IPS-NIHi7 (cell line): ENCODE results near the gene HDAC3.
A peak's percentile ranks its signal among the peaks of the same experiment; 100 is the strongest.

ENCODE experiments used
- DNase-seq: peaks from one replicate; pipeline ENCODE4 v3.0.0; 2012; ENCODE audit warnings: mixed read lengths; ENCODE audit errors: extremely low spot score

HDAC3 gene

DNA sequence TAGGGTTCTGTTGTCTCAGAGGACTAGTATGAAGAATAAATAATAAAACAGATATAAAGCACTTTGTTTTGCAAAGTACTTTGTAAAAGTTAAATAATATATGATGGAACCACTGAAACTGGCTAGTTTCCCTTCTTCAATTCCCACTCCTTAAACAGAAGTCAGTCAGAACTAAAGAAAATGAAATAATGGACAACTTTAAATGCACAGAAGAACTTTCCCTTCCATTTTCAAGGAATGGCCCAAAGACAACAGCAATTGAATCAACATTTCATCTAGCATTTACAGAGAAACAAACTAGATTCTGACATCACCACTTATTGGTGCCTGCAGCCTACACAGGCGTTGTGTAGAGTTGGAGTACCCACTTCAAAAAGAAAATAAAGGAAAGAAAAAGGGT lies 34.0 kb downstream of the HDAC3 start:
- no peak for DNase-seq

DNA sequence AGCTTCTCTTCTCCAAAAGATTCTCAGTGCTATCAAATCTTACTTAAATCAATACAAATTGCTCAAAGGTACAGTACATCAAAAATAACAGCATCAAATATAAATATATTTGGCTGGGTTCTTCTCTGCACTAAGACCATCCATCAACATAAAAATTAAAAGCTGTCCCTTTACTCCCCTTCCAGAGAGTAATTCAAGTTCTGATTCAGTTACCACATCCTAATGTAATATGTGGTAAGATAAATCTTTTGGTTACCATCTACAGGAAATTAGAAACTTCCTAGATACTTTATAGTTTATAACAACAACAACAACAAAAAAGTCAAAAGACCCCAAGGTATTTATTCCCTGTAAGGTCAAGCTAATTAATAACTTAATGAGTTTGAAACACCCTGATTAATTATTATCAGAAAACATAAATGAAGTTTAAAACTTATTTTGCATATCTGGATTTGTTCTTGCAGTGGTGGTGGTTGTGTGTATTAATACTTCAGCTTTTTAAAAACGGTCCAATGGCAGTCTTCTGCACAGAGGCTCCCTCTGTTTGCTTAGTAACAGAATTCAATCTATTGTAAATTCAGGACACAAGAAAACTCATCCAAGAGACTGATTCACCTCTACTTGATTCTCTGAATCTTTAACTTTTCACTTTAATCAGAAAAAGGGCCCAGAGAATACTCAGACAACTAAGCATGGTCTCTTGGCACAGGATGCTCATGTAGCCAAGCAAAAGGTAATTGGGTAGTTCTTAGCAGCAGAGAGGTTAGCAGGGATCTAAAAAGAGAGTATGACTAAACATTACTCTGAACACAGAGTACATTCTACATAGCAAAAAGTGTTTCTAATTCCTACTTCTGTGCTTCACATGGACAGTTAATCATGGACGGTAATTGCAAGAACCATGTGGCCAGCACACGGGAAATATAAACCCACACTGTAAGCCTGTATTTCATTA lies 38.0 kb downstream of the HDAC3 start:
- DNase-seq: no peak

DNA sequence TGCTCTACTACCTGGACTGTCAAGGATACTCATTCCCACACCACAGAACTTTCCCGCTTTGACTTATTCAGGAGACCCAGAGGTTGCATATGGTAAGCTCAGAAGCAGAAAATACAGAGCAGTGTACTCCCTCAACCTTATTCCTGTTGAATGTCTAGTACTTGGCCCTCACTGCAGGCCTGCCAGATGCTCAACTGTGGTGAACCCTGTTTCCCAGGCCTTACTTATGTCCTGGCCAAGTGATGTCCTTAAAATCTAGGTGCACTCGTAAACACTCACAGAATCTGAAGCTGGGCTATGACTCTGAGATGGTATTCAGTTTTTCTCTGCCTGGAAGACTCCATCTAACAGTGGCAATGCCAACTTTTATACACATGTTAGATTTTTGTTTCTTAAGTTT lies 38.8 kb downstream of the HDAC3 start:
- DNase-seq: no peak

- DNase-seq: no peak
Measured at GRCh38 chr5:141597394-141597793, 39.3 kb downstream of the HDAC3 start.

GRCh38 chr5:141596867-141597266 lies 39.8 kb downstream of the HDAC3 start:
- DNase-seq: no peak

DNA sequence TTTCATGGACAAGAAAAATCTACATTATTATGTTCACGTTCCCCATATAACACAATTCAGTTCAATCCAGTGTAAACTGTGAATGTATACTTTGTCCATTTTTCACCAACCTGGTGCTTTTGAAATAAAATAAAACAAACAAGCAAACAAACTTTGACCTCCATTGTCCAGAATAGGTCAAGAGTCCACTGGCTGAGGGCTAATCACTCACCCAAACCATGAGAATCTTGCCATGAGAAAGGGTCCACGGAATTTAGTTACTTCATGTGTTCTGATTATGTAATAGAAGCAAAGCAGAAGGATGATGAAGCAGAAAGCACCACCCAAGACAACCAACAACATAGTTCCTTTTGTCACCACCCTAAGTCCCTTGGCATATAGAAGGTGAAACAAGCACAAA lies 46.5 kb downstream of the HDAC3 start:
- DNase-seq: no peak

DNA sequence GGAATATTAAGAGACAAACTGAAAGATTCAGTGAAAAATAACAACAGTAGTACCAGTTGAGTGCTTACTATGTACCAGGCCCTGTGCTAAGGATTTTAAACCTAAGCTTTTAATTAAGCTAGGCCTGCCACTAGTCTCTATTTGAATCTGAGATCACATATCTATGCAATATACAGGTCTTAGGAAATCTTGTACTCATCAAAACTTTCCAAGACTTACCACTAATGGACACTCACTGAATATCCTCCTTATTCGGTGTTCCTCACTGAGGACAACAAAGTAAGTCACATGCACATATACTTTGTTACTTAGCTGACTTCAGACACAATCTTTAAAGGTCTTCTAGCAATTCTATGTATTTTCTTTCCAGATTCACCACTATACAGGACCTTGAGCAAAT lies 50.4 kb downstream of the HDAC3 start:
- DNase-seq: no peak

- no peak for DNase-seq
Measured at GRCh38 chr5:141585594-141585993, 51.1 kb downstream of the HDAC3 start.

DNA sequence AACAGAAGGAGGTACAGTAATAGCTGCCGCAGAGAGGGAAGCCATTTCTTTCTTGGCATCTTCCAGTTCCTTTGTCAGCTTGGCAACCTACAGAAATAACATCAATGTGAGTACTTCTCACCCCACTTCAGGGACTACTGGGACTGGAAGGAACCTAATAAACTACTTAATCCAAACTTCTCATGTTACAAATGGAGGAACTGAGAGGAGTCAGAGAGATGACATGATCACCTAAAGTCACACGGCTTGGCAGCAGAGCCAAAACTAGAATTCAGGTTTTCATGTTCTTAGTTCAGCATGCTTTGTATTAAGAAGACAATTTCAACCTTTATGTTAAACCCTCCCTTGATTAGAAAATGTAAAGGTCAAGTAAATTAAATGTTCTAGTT lies 62.5 kb downstream of the HDAC3 start:
- no peak for DNase-seq

GRCh38 chr5:141573489-141574121 lies 63.0 kb downstream of the HDAC3 start:
- peak; percentile 16 for DNase-seq
